Activated T-cell treated with anti-CD3 and anti-CD28 coated beads for 4 hours (primary cell): ENCODE results near the gene FAAP20.

Experiments
- DNase-seq: peaks from one replicate; pipeline ENCODE4 v3.0.0-alpha.2; 2020

FAAP20 gene

GRCh38 chr1:2194319-2194897 is at the start of gene FAAP20:
Gene FAAP20, minus strand, starts transcription at chr1:2194772. Its CDS starts 23 bp downstream, at chr1:2194749.
- peak; percentile 50 for DNase-seq

DNA sequence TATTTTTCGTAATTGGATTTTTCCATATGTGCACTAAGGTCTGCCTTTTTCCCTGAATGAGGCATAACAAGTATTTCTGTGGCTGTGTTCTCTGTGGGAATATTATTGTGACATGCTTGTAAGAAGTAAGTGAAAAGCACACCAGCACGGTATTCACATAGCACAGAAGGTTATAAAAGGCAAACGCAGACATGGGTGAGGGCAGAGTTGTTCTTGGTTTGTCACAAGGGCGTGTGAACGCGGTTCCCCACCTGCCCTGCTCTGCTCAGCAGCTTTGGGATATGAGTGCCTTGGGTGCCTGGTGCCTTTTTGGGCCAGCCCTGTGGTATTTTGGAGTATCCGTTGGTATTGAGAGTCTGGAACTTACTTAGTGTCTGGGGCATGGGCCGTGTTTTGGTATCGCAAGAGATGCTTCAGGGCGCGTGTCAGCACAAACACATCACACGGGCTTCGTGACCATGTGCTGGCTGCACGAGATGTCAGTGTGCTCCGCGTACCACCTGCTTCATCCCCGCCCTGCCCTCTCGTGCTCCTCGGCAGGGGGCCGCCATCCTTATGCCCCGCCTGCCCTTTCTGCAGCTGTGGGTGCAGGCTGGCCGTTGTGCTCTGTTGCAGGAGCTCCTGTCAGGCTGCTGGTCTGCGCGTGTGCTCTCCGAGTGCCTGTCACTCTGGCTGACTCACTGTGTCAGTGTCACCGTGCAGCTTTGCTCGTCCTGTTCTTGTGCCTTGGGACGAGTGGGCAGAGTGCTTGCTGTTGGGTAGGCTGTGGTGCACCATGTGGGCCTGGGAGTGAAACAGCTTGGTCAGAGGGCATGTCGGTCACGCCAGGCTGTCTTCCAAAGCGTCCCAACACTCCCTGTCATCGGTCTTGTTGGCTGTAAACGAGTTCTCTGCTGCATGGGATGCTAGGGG is 48.5 kb upstream of the FAAP20 start:
- no peak for DNase-seq

DNA sequence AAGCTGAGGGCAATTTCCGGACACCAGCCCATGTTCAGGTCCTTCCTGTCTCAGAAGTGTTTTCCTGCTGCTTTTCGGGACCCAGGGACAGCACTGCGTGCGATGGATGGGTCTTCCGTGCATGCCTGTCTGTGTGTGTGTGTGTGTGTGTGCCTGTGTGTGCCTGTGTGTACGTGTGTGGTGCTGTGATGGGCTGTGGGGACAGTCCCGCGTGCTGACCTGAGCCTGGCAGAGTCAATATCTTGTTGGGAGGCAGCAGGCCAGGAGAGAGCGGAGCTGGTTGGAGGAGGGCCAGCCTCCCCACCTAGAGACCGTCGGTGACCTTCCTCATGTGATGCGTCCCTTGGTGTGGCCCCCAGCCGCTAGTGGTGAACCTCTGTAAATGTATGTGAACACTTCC is 47.2 kb upstream of the FAAP20 start:
- no peak for DNase-seq

DNA sequence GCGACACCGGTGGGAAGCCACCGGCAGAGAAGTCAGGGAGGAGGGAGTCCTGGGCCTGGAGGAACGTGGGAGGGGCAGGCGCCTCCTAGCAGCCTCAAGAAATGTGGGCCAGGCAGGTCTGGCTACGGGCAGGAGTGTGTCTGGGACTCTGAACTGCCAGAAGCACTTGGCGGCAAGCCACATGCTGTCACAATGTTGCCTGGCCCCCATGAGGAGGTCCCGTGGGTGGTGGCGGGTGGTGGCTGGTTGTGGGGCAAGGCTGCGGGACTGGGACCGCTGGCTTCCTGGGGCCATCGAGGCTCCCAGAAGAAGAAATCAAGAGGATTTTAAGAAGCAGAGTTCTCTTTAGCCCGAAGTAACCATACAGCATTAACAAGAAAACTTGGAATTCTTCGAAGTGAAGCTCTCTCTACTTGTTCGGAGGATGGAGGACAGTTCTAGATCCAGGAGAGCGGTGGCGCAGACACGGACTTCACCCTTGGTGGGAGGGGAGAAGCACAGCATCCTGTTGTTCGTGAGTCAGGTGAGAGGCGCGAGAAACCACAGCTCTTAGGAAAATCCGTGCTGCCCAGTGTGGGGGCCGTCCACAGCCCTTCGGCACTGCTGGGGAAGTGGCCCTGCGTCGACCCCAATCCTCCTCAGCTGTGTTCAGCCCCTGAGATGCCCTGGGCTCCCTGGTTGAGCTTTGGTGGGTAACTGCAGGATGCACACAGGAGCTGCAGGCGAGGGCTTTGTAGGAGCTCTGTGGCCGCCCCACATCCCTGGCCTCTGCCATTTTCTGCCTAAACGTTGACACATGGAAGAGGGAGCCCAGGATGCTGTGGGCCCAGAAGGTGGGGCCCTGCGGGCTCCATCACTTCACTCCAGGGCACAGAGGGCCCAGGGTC is 45.9 kb upstream of the FAAP20 start:
- DNase-seq = no peak

DNA sequence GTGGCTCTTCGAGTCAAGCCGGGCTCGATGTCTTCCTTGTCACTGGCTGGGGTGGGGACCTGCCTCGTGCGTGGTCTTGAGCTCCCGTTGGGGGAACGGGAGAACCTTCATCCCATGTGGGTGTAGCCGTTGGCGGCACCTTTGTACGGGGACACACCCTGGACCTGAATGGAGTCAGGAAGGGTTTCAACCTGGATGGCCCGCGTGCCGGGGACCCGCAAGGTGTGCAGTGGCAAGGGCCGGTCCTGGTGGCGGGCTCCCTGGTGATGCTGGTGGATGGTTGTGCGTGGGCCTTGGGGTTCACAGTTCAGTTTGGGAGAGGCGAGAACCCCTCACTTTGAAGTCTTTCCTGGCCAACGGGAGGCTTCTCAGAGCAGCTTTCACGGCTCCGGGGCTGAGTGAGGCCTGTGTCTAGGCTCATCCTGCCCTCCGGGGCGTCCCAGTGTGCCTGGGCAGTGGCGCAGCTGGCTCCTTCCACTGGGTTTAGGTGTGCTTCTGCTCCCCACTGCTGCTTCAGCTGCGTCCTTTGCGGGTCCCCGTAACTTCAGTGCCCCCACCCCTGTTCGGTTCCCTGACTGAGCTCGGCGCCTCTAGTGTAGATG is 44.9 kb upstream of the FAAP20 start:
- DNase-seq = no peak

GRCh38 chr1:2239013-2239370 is 44.4 kb upstream of the FAAP20 start:
- no peak for DNase-seq

DNA sequence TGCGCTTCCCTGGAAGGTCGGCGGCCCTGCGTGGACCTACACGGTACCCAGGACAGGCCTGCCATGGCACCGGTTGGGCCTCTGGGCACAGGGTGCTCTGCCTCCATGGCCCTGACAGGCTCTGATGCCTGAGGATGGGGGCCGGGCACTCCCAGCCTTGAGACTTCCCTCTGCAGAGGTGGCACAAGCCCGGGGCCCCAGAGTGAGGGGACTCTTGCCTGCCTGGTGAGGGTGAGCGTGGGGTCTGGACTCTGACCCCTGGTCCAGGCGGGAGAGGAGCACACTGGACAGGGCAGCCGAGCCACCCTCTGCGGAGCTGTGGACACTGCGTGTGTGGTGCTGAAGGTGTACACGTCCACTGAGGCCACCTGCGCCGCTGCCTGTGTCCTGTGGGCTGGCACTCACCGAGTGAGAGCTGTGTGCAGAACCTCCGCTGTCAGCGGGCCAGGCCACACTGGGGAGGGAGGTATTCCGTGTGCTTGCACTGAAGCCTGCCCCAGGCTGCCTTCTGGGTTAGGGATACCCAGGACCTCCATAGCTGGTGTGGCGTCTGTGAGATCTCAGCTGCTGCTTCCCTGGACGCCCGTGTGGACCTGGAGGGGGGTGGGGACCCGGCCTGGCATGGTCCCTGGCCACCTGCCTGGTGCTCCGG is 43.9 kb upstream of the FAAP20 start:
- no peak for DNase-seq

DNA sequence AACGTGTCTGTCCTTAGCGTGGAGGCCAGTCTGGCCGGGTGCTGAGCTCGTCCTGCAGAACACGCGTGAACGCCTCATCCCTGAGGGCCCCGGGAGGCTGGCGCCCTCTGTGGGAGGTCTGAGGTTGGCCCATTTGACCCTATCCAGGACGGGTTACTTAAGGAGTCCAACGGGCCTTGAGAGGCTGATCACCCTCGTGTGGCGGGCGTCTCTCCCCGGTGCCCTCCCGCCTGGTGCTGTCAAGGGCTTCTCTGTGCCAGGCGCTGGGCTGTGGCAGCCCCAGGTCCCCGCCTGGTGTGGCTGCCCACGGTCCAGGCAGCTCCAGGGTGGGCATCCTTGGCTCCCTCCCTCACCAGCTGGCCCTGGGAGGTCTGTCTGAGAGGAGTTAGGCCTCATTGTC is 43.2 kb upstream of the FAAP20 start:
- no peak for DNase-seq

DNA sequence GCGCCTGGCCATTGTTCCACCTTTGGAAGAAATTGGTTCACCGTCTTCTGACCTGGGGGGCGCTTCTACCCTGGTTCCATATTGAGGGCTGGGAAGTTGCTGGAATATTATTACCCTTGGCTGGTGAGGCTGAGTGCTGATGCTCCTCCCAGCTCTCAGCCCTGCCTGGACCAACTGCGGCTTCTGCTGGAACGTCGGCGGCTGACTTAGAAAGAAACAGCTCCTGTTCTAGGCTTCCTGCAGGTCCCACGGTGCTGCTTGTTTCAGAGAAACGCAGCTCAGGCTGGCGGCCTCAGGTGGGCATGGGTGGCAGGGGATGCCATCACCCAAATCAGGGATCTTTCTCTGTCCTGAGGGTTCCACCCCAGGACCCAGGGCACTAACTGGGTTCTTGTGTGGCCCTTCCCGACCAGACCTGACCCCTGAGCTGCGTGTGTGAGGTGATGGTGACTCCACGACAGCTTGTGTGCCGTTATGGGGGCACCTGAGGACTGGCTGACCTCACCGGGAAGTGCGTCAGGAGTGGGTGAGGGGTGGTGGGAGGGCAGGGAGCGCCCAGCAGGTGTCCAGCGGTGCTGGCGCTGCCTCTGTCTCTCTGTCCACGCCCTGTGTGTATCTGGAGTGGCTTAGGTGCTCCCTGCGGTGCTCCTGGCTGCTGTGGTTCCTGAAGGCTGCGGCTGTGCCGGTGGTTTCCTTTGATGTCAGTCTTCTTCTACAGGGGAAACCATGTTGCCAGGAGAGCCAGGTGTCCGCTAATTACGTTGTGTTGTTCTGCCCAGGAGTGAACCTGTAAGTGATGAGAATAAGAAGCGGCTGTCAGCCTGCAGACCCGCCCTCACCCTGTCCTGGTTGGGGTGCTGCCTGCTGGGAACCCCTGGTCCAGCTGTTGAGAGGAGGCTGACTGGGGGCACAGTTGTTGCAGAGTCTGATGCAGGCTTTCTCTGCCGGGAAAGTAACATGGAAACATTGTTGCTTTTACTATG is 42.4 kb upstream of the FAAP20 start:
- DNase-seq = no peak

DNA sequence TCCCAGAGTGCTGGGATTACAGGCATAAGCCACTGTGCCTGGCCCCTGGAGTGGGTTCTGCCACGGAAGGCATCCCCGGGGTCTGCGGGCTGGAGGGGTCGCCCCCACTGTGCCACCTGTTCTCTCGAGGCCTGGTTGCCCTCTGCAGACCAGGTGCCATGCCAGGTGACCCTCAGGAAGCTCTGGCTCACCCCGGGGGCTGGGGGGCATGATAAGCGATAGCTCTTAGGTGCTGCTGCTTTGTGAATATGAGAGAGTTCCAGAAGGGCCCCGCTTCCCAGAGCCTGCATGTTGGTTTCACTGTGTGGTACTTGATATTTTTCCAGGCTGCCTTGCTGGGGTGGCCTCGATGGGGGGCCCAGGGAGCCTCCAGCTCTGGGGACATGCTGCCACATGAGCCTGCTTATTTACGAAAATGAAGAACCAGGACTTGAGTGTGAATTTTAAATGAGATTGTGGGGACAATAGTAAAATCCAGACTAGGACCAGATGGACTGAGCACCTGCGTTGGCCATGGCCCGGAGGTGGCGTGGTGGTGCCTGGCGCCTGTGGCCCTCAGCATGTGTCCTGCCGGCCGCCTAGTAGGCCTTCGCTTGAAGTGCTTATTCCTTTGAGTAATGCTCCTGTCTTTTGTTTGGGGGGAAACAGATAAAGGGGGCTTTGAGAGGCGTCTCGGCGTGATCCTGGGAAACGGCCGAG is 40.9 kb upstream of the FAAP20 start:
- no peak for DNase-seq

DNA sequence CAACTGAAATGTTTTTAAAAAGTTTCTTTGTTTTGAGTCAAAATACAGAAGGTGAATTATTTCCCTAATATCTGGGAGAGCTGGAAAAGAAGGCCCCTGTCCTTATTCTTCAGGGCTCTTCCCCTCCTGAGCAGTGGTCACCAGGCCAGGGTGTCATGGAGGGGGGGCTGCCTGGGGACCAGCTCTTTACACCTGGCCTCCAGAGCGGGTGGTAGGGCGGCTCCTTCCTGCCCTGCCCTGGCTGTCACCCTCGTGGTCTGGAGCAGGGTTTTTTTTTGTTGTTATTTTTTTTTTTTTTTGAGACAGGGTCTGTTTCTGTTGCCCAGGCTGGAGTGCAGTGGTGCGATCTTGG is 40.2 kb upstream of the FAAP20 start:
- no peak for DNase-seq

DNA sequence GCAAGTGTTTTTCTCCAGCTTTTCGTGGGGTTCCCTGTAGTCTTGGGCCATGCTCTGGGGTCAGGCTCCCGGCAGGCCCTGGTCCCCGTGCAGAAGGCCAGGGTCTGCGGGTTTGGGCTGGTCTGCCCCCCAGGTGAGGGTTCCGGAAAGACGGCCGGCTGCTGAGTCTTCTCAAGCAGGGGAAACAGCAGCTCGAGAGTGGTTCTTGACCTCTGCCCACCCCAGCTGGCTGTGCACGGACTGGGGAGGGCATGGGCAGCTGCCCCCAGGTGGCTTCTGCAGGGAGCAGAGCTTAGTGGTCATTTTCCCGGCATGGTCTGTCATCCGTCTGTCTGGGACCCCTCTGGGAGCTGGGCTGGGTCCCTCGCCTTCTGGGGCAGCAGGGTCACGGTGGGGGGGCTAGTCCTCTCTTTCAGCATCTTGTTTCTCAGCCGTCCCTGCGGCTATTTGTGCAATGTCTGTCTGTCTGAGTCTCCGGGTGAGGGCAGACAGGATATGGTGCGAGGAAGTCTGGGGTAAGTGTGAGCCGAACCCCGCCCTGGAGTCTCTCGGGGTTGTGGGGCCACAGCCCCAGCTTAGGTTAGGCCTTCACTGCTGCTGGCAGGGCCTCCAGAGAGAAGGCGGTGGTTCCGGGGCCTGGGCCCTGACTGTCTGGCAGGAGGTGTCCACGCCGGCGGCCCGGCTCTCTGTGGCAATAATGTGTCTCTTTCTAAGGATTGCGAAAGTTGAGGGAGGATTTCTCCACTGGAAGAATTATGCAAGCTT is 39.6 kb upstream of the FAAP20 start:
- no peak for DNase-seq

GRCh38 chr1:2233468-2233867 is 38.9 kb upstream of the FAAP20 start:
- no peak for DNase-seq

GRCh38 chr1:2232916-2233438 is 38.4 kb upstream of the FAAP20 start:
- no peak for DNase-seq

GRCh38 chr1:2232255-2232915 is 37.8 kb upstream of the FAAP20 start:
- no peak for DNase-seq

- DNase-seq = no peak
Measured at GRCh38 chr1:2231532-2232254, 37.1 kb upstream of the FAAP20 start.

- DNase-seq = no peak
Measured at GRCh38 chr1:2230781-2231531, 36.4 kb upstream of the FAAP20 start.
